Large intestine (tissue), 3 donors: ENCODE results near the gene CCR3. TPM values are rescaled to one million over a fixed set of nuclear protein-coding genes. Genes with fewer than 3 reads are reported as not detected.
"Not testable (repeated sequence)": the region's sequence is repeated elsewhere in the genome, so short reads cannot be mapped to it uniquely, and the experiment has no call there.

Experiments used
- DNase-seq, 2 donors: peaks; one replicate each; pipeline versions ENCODE4 v3.0.0 to v3.0.0-alpha.2; 2013
- H3K27ac ChIP-seq: one replicate; pipeline ENCODE4 v1.5.1; 2013; ENCODE audit warnings: low read length
- H3K27me3 ChIP-seq: 2 replicates; pipeline ENCODE4 v1.6.1; 2013; ENCODE audit warnings: low read length; ENCODE audit not compliant: control insufficient read depth, insufficient read depth
- H3K36me3 ChIP-seq: 2 replicates; pipeline ENCODE4 v1.6.1; 2013; ENCODE audit warnings: low read length; ENCODE audit not compliant: control insufficient read depth, insufficient read depth
- H3K4me1 ChIP-seq: one replicate; pipeline ENCODE4 v1.6.1; 2013; ENCODE audit warnings: low read length; ENCODE audit not compliant: control insufficient read depth, insufficient read depth
- H3K4me3 ChIP-seq: one replicate; pipeline ENCODE4 v1.5.1; 2013; ENCODE audit warnings: low read length
- H3K9me3 ChIP-seq: one replicate; pipeline ENCODE4 v1.6.1; 2013; ENCODE audit warnings: mild to moderate bottlenecking, low read depth, low read length, moderate library complexity; ENCODE audit not compliant: control insufficient read depth
- WGBS: methylation state at CpG from one replicate; pipeline ENCODE4 v1.1.5; 2013; ENCODE audit warnings: low lambda C conversion rate; ENCODE audit not compliant: insufficient coverage; 5-methylcytosine and 5-hydroxymethylcytosine counted together
- polyA plus RNA-seq: library from polyadenylated mRNA; unstranded; fragments of 120-200 nt; gene quantifications from one replicate; pipeline ENCODE4 v1.2.1, GENCODE V29; 2013

The CCR3 gene
- polyA plus RNA-seq, 1 donor, result 0.15 TPM

DNA sequence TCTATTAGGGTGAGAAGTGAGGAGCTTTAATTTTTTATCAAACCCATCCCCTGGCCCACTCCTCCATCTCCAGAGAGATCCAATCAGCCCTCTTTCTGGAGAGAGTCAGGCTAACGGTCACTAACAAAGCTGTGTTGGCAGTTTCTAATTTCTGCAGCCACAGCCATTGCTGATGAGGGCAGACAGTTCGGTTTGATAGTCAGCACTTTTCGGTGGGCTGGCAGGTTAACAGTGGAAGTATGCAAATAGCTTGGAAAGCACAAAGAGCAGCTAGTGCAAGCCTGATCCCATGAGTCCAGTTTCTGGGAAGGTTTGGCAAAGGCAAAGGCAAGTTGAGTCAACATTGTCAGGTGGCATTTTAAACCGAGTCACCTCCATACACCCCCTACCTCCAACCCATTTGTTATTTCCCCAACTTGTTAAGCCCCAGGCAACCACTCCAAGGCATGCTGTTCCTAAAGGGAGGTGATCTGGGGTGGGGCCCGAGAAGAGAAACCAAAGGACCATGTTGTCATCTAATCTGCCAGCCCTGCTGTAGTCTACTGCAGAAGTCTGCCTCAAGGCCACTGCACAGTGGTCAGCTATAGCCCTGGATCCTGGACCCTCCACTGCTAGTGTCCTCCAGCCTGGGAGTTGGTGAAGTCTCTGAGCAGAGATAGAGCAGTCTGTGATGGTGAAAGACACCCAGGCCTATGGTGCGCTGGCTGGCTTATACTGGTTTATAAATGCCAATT lies 35.8 kb upstream of the CCR3 start:
- H3K27me3 ChIP-seq, result no peaks in the 10 kb centered on the region
- no peak overlapping the region for H3K4me3 ChIP-seq
- 60% methylated on average over 1 of the region's 6 CpGs for WGBS
- DNase-seq, result no peak
- H3K27ac ChIP-seq, result no peak overlapping the region
- H3K36me3 ChIP-seq, result no peaks in the 10 kb centered on the region
- H3K4me1 ChIP-seq, result no peaks in the 10 kb centered on the region
- H3K9me3 ChIP-seq, result no peaks in the 10 kb centered on the region

DNA sequence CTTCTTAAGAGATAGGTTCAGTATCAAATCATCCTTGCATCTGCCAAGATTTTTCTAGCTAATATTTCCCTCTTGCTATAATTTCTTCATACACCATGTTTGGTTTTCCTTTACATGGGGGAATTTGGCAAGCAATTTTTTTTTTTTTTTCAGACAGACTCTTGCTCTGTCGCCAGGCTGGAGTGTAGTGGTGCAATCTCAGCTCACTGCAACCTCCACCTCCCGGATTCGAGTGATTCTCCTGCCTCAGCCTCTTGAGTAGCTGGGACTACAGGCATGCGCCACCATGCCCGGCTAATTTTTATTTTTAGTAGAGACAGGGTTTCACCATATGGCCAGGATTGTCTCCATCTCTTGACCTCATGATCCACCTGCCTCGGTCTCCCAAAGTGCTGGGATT lies 34.7 kb upstream of the CCR3 start:
- H3K4me3 ChIP-seq, H3K27ac ChIP-seq, DNase-seq, H3K27me3 ChIP-seq, H3K4me1 ChIP-seq, H3K36me3 ChIP-seq, H3K9me3 ChIP-seq: not testable (repeated sequence)
- 100% methylated on average over 1 of the region's 6 CpGs for WGBS

DNA sequence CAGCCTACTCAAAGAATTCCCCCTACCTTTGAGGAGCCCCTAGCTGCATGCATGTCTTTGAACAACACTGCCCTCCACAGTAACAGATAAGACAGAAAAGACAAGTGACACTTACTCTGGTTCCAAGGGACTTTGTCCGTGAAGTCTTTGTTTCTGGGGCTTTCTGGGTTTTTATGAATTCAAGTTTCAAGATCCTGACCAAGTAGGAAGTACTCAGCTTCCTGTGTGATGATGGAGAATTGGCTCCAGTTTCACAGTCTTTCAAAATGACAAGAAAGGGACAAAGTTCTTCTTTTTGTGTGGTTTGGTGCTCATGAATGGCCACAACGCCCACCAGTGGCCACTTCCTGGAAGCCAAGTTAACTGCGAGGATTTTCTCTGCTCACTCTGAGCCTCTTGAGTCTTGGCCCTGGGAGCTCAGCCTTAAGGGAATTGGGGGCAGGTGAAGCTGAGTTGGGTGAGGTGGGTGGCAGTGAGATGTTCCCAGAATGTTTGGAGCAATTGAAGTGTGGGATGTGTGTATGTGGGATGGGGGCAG lies 34.0 kb upstream of the CCR3 start, which contains the start of gene CCR1:
CCR1 (minus strand) TSS at position 147 of the 538 bp plus-strand sequence. CDS start 4,000 bp downstream, outside the sequence.
- no peak within 1 kb of the TSS for H3K27ac ChIP-seq
- no peaks in the 10 kb centered on the region for H3K27me3 ChIP-seq
- no CpG with 5 or more reads among the region's 3 CpGs for WGBS
- peak; percentile 26 to 44 for DNase-seq
- H3K4me1 ChIP-seq, result no peaks in the 10 kb centered on the region
- no peaks in the 10 kb centered on the region for H3K36me3 ChIP-seq
- no peak within 1 kb of the TSS for H3K4me3 ChIP-seq
- no peaks in the 10 kb centered on the region for H3K9me3 ChIP-seq

DNA sequence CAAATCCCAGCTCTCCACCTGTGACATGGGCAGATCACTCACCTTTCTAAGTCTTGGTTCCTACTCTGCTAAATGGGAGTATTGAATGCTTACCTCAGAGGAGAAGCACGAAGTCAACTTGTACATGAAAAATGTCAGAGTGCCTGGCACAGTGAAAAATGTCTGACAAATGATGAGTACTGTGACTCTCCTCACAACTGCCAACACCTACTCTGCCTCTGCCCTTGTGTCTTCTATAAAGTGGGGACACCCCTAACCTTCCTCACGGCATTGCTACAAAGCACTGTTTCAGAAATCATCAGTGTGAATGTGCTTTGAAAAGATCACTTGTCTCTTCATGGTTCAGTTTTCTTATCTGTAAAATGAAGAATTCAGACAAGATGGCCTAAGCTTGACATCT lies 33.2 kb upstream of the CCR3 start:
- DNase-seq, result no peak
- WGBS, result no CpG with 5 or more reads among the region's 2 CpGs
- no peaks in the 10 kb centered on the region for H3K4me1 ChIP-seq
- H3K36me3 ChIP-seq, result no peaks in the 10 kb centered on the region
- no peak overlapping the region for H3K27ac ChIP-seq
- H3K27me3 ChIP-seq, result no peaks in the 10 kb centered on the region
- no peaks in the 10 kb centered on the region for H3K9me3 ChIP-seq
- no peak overlapping the region for H3K4me3 ChIP-seq

DNA sequence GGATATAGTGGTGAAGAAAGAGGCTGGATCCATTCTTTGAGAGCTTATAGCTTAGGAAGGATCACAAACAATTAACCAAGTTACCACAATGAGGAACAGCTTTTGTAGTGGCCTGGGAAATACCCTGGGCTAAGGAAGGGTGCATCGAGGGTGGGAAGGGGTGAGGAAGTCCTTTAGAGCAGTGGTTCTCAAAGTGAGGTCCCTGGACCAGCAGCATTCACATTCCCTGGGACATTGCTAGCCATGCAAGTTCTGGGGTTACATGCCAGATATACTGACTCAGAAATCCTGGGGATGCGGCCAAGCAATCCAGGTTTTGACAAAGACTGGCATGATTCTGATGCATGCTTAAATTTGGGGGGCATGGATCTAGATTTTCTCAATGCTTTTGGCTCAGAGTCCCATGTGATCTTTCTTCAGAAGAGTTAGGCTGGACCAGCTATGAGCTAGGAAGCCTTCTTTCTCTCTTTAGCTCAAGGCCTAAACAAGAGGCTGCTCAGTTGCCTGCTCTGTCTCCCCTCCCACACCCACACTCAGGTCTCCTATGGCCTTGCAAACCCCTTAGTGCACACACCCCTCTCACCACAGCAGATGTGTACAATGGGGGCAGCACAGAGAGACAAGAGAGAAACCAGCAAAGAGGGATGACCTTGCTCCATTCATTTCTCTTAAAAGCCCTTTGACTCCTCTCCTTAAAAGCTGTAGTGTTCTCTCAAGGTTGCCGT lies 32.4 kb upstream of the CCR3 start:
- Histone ChIP-seq H3K36me3 (no peaks in the 10 kb centered on the region), H3K9me3 (no peaks in the 10 kb centered on the region), H3K4me3 (no peak overlapping the region), H3K4me1 (no peaks in the 10 kb centered on the region), H3K27ac (no peak overlapping the region), H3K27me3 (no peaks in the 10 kb centered on the region)
- no peak for DNase-seq
- no CpG with 5 or more reads among the region's 3 CpGs for WGBS

DNA sequence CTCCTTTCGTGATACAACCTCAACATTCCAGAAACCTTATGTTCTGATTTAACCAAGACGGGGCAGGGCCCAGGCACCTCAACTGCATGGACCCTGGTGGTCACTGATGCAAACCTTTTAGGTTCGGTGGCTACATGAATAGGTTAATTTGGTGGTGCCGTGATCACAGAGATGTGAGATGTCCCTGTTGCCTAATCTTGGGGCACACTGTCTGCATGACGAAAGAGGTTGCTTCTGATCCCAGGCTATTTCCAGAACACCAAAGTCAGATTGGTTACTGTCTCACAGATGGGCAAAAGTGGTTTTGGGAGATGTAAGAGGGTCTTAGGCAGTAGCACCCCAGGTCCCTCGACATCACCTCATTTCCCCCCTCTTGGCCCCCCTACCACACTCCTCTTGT lies 30.2 kb upstream of the CCR3 start:
- no peak for DNase-seq
- Histone ChIP-seq H3K27ac (no peak overlapping the region), H3K27me3 (no peaks in the 10 kb centered on the region), H3K4me1 (no peaks in the 10 kb centered on the region), H3K4me3 (no peak overlapping the region), H3K36me3 (no peaks in the 10 kb centered on the region), H3K9me3 (no peaks in the 10 kb centered on the region)
- WGBS, result 67% methylated on average over 1 of the region's 6 CpGs

DNA sequence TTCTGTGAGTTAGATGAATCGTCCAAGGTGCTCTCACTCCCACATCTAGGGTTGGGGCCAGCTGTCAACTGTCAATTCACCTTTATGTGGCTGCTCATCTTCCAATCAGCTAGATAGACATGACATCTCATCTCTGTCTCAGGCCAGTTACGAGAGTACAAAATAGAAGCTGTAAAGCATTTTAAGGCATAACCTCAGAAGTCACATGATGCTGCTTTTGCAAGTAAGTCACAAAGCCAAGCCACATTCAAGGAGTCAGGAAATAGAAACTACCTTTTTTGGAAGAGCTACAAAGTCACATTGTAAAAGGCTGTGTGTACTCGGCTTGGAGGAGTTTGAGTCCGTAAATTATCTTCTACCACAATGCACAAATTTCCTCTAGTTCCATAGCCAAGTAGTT lies 29.1 kb upstream of the CCR3 start:
- Histone ChIP-seq H3K4me1 (no peaks in the 10 kb centered on the region), H3K27me3 (no peaks in the 10 kb centered on the region), H3K27ac (no peak overlapping the region), H3K4me3 (no peak overlapping the region), H3K9me3 (no peaks in the 10 kb centered on the region), H3K36me3 (no peaks in the 10 kb centered on the region)
- no CpG with 5 or more reads among the region's 4 CpGs for whole genome bisulfite sequencing
- peak in 1 of 2 donors; percentile 9 for DNase-seq

DNA sequence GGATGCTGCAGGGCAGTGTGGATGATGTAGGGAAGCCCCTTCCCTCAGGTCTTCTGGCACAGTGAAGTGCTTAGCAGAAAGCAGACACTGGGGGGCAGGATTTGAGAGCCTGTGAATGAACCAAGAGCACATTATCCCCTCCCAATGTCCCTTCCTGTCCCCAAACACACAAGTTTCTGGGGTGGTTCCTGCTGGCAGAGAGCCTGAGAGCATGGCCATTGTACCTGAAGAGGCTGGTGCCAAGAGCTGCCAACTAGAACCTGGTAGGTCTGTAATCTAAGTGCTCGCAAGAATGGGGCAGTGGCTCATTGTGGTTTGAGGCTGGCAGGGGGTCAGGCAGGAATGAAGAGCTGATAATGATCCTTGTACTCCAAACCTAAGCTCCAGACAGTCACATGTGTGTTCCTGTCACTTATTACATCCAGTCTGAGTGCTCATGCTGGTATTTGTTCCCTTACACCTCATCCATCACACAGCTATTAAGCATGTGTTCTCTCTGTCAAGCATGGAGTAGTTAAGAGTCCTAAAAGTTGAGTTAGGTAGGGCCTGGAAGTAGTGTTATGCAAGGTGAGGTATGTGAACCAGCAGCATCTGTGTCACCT lies 27.4 kb upstream of the CCR3 start:
- no CpG with 5 or more reads among the region's 1 CpG for WGBS
- no peaks in the 10 kb centered on the region for H3K4me1 ChIP-seq
- no peaks in the 10 kb centered on the region for H3K9me3 ChIP-seq
- no peaks in the 10 kb centered on the region for H3K27me3 ChIP-seq
- H3K4me3 ChIP-seq, result no peak overlapping the region
- DNase-seq, result no peak
- no peaks in the 10 kb centered on the region for H3K36me3 ChIP-seq
- no peak overlapping the region for H3K27ac ChIP-seq

DNA sequence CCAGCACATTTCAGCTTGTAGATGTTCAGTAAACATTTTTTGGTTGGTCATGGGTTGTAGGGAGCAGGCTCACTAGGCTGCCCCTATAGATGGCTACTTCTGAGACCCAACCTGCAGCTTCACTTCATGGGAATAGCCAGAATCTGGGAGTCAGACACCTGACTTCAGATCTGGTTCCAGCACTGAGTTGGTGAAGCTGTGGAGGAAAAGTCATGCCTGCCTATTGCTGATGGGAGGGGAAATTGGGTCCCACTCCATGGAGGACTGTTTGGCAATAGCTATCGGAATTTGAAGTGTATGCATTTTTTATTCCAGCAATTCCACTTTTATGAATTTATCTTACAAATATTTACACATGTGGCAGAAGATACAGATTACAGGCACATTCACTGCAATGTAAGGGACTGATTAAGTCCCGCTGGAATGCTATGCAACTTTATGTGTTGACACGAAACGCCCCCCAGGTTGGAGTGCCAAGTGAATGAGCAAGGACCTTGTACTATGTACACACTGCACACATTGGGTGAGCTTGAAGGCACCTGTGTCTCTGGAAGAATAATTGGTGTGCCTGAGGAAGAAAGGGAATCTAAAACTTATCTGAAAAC lies 26.3 kb upstream of the CCR3 start:
- WGBS, result no CpG with 5 or more reads among the region's 4 CpGs
- Histone ChIP-seq H3K9me3 (no peaks in the 10 kb centered on the region), H3K36me3 (no peaks in the 10 kb centered on the region), H3K27me3 (no peaks in the 10 kb centered on the region), H3K4me1 (no peaks in the 10 kb centered on the region), H3K27ac (no peak overlapping the region), H3K4me3 (no peak overlapping the region)
- DNase-seq, result peak in 1 of 2 donors; percentile 18

DNA sequence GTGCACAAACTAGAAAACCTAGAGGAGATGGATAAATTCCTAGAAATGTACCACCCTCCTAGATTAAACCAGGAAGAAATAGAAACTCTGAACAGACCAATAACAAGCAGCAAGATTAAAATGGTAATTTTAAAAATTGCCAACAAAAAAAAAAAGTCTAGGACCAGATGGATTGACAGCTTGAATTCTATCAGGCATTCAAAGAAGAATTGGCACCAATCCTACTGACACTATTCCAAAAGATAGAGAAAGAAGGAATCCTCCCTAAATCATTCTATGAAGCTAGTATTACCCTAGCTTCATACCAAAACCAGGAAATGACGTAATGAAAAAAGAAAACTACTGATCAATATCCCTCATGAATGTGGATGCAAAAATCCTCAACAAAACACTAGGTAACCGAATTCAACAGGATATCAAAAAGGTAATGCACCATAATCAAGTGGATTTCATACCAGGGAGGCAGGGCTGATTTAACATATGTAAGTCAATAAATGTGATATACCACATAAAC lies 24.0 kb upstream of the CCR3 start:
- Histone ChIP-seq H3K9me3 (no peaks in the 10 kb centered on the region), H3K4me1 (no peaks in the 10 kb centered on the region), H3K27ac (no peak overlapping the region), H3K36me3 (no peaks in the 10 kb centered on the region), H3K27me3 (no peaks in the 10 kb centered on the region), H3K4me3 (no peak overlapping the region)
- no CpG with 5 or more reads among the region's 2 CpGs for WGBS
- DNase-seq, result no peak
